ENCODE data around the gene ANTXR1.

The ANTXR1 gene

DNA sequence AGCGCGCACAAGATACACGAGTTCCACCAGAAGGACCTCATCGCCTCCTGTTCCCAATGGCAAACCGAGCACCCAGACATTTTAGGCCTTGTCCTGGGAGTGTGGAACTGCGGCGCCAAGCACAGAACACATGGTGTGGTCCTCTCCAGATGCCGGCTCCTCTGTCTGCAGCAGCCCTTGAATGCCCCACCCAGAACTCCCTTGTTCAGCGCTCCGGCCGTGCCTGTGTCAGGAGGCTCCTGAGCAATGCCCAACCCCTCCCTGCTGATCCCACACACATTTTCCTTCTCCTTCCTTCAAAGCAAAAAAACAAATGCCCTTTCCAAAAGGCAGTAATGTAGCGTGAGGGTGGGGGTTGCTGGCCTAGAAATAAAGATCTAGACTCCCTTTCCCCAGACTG is 284.2 kb downstream of the ANTXR1 start:
- H3K36me3 ChIP-seq (replicated peaks; ENCODE audit: low read depth, low read length): no peaks in the 10 kb centered on the region
- no peaks in the 10 kb centered on the region for H3K9me3 ChIP-seq (ENCODE audit: insufficient read depth, low read length)
- H2AFZ ChIP-seq (ENCODE audit: low read depth, low read length): no peak overlapping the region
- TF ChIP-seq, protein P1, sequence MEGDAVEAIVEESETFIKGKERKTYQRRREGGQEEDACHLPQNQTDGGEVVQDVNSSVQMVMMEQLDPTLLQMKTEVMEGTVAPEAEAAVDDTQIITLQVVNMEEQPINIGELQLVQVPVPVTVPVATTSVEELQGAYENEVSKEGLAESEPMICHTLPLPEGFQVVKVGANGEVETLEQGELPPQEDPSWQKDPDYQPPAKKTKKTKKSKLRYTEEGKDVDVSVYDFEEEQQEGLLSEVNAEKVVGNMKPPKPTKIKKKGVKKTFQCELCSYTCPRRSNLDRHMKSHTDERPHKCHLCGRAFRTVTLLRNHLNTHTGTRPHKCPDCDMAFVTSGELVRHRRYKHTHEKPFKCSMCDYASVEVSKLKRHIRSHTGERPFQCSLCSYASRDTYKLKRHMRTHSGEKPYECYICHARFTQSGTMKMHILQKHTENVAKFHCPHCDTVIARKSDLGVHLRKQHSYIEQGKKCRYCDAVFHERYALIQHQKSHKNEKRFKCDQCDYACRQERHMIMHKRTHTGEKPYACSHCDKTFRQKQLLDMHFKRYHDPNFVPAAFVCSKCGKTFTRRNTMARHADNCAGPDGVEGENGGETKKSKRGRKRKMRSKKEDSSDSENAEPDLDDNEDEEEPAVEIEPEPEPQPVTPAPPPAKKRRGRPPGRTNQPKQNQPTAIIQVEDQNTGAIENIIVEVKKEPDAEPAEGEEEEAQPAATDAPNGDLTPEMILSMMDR (IDR thresholded peaks at IDR 0.05; ENCODE audit: low read depth, low read length): no peak
- no peak for TF ChIP-seq EZH2phosphoT487 (IDR thresholded peaks at IDR 0.05; ENCODE audit: low read depth)
- H3K27me3 ChIP-seq (ENCODE audit: low read depth, low read length): peaks cover 4% of the 10 kb centered on the region
- H3K27ac ChIP-seq (ENCODE audit: low read length): no peak overlapping the region
- H3K9ac ChIP-seq (ENCODE audit: low read length): no peak overlapping the region
- no peaks in the 10 kb centered on the region for H4K20me1 ChIP-seq (ENCODE audit: insufficient read depth, low read length)
- no peak overlapping the region for H3K4me2 ChIP-seq (ENCODE audit: low read length)
- H3K79me2 ChIP-seq (ENCODE audit: low read length): no peaks in the 10 kb centered on the region
- H3K4me3 ChIP-seq (ENCODE audit: low read length): no peak overlapping the region
- H3K4me1 ChIP-seq (ENCODE audit: low read length): no peaks in the 10 kb centered on the region

DNA sequence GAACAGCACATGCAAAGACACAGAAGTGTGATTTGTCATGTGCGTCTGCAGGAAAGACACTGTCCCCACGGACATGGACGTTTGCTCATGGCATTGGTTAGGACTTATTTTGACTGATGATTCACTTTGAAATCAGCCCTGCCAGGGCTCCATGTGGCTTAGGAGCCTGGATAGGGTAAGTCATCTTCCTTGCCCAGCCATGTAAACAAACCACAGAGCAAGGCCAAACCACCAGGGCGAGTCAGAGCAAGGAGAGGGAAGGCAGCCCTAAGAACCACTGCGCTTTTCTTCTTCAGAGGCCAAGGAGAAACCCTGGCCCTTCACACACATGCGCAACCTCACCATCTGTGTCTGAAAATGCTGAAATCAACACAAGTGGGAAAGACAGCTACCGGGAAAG is 285.3 kb downstream of the ANTXR1 start:
- no peak overlapping the region for H2AFZ ChIP-seq (ENCODE audit: low read depth, low read length)
- H3K27ac ChIP-seq (ENCODE audit: low read length): no peak overlapping the region

DNA sequence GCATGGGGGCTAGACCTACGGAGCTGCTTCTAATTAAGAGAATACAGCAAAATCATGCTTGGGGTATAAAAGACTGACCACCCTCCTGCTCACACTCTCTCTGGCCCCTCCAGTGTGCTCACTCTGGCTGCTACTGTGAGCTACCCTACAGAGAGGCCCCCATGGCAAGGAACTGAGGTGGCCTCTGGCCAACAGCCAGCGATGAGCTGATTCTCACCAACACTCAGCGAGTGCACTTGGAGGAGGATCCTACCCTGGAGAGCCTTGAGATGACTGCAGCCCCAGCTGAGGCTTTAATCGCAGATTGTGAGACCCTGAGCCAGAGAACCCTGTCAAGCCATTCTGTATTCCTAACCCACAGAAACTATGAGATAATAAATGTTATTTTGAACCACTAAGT is 285.9 kb downstream of the ANTXR1 start:
- Histone ChIP-seq H3K4me2 (ENCODE audit: low read length) (no peak overlapping the region), H3K4me1 (ENCODE audit: low read length) (no peaks in the 10 kb centered on the region), H2AFZ (ENCODE audit: low read depth, low read length) (no peak overlapping the region), H3K36me3 (replicated peaks; ENCODE audit: low read depth, low read length) (no peaks in the 10 kb centered on the region), H3K9ac (ENCODE audit: low read length) (no peak overlapping the region), H3K27me3 (ENCODE audit: low read depth, low read length) (peaks cover 6% of the 10 kb centered on the region), H3K9me3 (ENCODE audit: insufficient read depth, low read length) (no peaks in the 10 kb centered on the region), H3K27ac (ENCODE audit: low read length) (no peak overlapping the region), H3K79me2 (ENCODE audit: low read length) (no peaks in the 10 kb centered on the region), H4K20me1 (ENCODE audit: insufficient read depth, low read length) (no peaks in the 10 kb centered on the region), H3K4me3 (ENCODE audit: low read length) (no peak overlapping the region)
- no peak for TF ChIP-seq EZH2phosphoT487 (IDR thresholded peaks at IDR 0.05; ENCODE audit: low read depth)
- TF ChIP-seq, protein P1 (IDR thresholded peaks at IDR 0.05; ENCODE audit: low read depth, low read length): no peak

More for the DNA sequence above, 285.3 kb downstream of the ANTXR1 start:
- Histone ChIP-seq H4K20me1 (ENCODE audit: insufficient read depth, low read length) (no peaks in the 10 kb centered on the region), H3K36me3 (replicated peaks; ENCODE audit: low read depth, low read length) (no peaks in the 10 kb centered on the region), H3K9ac (ENCODE audit: low read length) (no peak overlapping the region), H3K4me2 (ENCODE audit: low read length) (no peak overlapping the region), H3K27me3 (ENCODE audit: low read depth, low read length) (peaks cover 4% of the 10 kb centered on the region), H3K9me3 (ENCODE audit: insufficient read depth, low read length) (no peaks in the 10 kb centered on the region), H3K79me2 (ENCODE audit: low read length) (no peaks in the 10 kb centered on the region), H3K4me3 (ENCODE audit: low read length) (no peak overlapping the region), H3K4me1 (ENCODE audit: low read length) (no peaks in the 10 kb centered on the region)
- TF ChIP-seq EZH2phosphoT487 (IDR thresholded peaks at IDR 0.05; ENCODE audit: low read depth): no peak
- TF ChIP-seq, protein P1 (IDR thresholded peaks at IDR 0.05; ENCODE audit: low read depth, low read length): no peak
